PC-3 (cell line): ENCODE data around the gene SLC8A1. TPM values are rescaled to one million over a fixed set of nuclear protein-coding genes. Genes with fewer than 3 reads are reported as not detected.

Source experiments
- ATAC-seq: fragments of 200-7000 bp; cut with Tn5 transposase; 2 replicates; pipeline ENCODE4 v1.9.1; 2020; ENCODE audit warnings: mild to moderate bottlenecking, moderate library complexity
- BruUV-seq: library from RNA; stranded (reverse); fragments of 400-500 nt; replicated peaks from 2 replicates; lab custom pipeline; 2021; lab: Mats Ljungman, UMichigan
- CTCF ChIA-PET: fragments of 300-600 bp; sonication (Branson Sonifier 250); formaldehyde crosslinking; loops from one replicate; lab custom pipeline; 2022; ENCODE audit warnings: antibody characterized with exemption; lab: Charles Lee
- POLR2A ChIA-PET: fragments of 300-600 bp; sonication (Branson Sonifier 250); formaldehyde crosslinking; loops from one replicate; lab custom pipeline; 2022; ENCODE audit warnings: antibody characterized with exemption; ENCODE audit not compliant: unreplicated experiment; lab: Charles Lee
- DNase-seq: peaks from one replicate; pipeline ENCODE4 v3.0.0-alpha.2; 2015
- H2AFZ ChIP-seq: fragments of 300-600 bp; sonication (generic); 2 replicates; pipeline ENCODE4 v1.6.0; 2016; ENCODE audit warnings: antibody characterized with exemption, low read length
- H3F3A ChIP-seq: fragments of 300-600 bp; sonication (generic); one replicate; pipeline ENCODE4 v1.6.0; 2017; ENCODE audit warnings: antibody characterized with exemption, low read length, control low read depth, mild to moderate bottlenecking; ENCODE audit not compliant: unreplicated experiment
- H3K27ac ChIP-seq: fragments of 300-600 bp; sonication (generic); 2 replicates; pipeline ENCODE4 v1.5.1; 2016; ENCODE audit warnings: mild to moderate bottlenecking, low read length
- H3K27me3 ChIP-seq: fragments of 300-600 bp; sonication (generic); 2 replicates; pipeline ENCODE4 v1.6.1; 2016; ENCODE audit warnings: low read length, mixed read lengths
- H3K36me3 ChIP-seq: fragments of 300-600 bp; sonication (generic); 2 replicates; pipeline ENCODE4 v1.6.1; 2016; ENCODE audit warnings: low read depth, mixed run types, low read length, mixed read lengths
- H3K4me1 ChIP-seq: fragments of 300-600 bp; sonication (generic); 2 replicates; pipeline ENCODE4 v1.5.1; 2016; ENCODE audit warnings: low read length; ENCODE audit not compliant: insufficient read depth
- H3K4me2 ChIP-seq: fragments of 300-600 bp; sonication (generic); 2 replicates; pipeline ENCODE4 v1.6.0; 2016; ENCODE audit warnings: low read length
- H3K4me3 ChIP-seq: fragments of 300-600 bp; sonication (generic); 2 replicates; pipeline ENCODE4 v1.5.1; 2016; ENCODE audit warnings: mild to moderate bottlenecking, low read length, mixed read lengths
- H3K79me2 ChIP-seq: fragments of 300-600 bp; sonication (generic); 2 replicates; pipeline ENCODE4 v1.6.1; 2017; ENCODE audit warnings: low read length, mixed read lengths
- H3K9ac ChIP-seq: fragments of 300-600 bp; sonication (generic); 2 replicates; pipeline ENCODE4 v1.6.0; 2016; ENCODE audit warnings: mild to moderate bottlenecking, low read length
- H3K9me2 ChIP-seq: fragments of 300-600 bp; sonication (generic); replicated peaks from 2 replicates; pipeline ENCODE4 v1.6.1; 2016; ENCODE audit warnings: mixed run types, low read length, mixed read lengths
- H3K9me3 ChIP-seq: fragments of 300-600 bp; sonication (generic); 2 replicates; pipeline ENCODE4 v1.6.1; 2016; ENCODE audit warnings: low read length, mixed read lengths
- H4K20me1 ChIP-seq: fragments of 300-600 bp; sonication (generic); 2 replicates; pipeline ENCODE4 v1.6.1; 2016; ENCODE audit warnings: low read length, mixed read lengths
- EZH2 ChIP-seq: fragments of 300-600 bp; sonication (generic); IDR thresholded peaks from one replicate; pipeline ENCODE4 v1.6.1; 2017; ENCODE audit warnings: antibody characterized with exemption, mild to moderate bottlenecking, low read length; ENCODE audit not compliant: unreplicated experiment
- EZH2phosphoT487 ChIP-seq: fragments of 300-600 bp; sonication (generic); IDR thresholded peaks from 2 replicates; pipeline ENCODE4 v1.6.1; 2018; ENCODE audit warnings: mild to moderate bottlenecking, antibody characterized with exemption, low read length, borderline replicate concordance
- intact Hi-C: fragments of 100-400 bp; cut with micrococcal nuclease; formaldehyde crosslinking; loops from 2 replicates; pipeline ENCODE4 v1.9.0; 2023
- total RNA-seq: library from RNA; depleted of rRNA; stranded (reverse); fragments of >200 nt; gene quantifications from 2 replicates; pipeline ENCODE4 v1.2.3, GENCODE V29; 2014
- TF ChIP-seq, protein P1 (sequence below): fragments of 300-600 bp; sonication (generic); conservative IDR thresholded peaks from 2 replicates; pipeline ENCODE4 v1.5.1; 2017; ENCODE audit warnings: antibody characterized with exemption, low read depth, mild to moderate bottlenecking, low read length

SLC8A1 gene
- total RNA-seq, 1 experiment from 2014 or later, result 1.3 TPM

DNA sequence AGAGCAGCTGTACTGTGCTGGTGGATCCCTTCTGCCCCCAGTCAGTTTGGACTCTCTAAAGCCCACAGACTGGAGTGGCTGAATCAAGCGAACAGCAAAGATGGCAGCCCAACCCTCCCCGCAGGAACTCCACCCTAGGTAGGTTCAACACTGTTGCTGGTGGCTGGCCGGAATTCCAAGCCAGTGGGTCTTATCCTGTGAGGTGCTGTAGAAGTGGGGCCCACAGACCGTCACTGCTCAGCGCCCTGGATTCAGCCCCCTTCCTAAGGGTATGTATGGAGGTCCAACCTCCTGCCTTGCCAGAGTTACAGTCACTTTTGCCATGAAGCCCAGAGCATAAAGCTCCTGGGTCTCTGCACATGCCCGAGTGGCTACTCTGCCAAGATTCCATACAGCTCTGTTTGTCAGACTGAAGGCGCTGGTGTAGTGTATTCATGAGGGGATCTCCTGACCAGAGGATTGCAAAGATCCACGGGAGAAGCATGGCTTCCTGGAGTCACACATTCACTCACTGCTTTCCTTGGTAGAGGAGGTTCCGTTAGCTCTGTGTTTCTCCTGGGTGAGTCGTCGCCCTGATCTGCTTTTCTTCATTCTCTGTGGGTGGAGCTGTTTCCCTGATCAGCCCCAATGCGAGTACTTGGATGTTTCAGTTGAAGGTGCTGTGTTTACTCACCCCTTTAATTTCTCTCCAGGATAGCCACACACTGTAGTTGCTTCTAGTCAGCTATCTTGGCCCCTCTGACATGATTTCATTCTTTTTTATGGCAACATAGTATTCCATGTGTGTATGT lies 379.3 kb downstream of the SLC8A1 start:
- ChIA-PET CTCF (interaction anchor here (0.5 kb wide), 1 partner anchor 191 kb away, joined by 4 read pairs; no protein-coding TSS in a partner anchor), POLR2A (no interaction called here)
- Histone ChIP-seq H2AFZ (no peak overlapping the region), H3K27me3 (no peaks in the 10 kb centered on the region), H3K4me2 (no peak overlapping the region), H3K4me3 (no peak overlapping the region), H3K9me2 (no peaks in the 10 kb centered on the region), H4K20me1 (no peaks in the 10 kb centered on the region), H3F3A (no peaks in the 10 kb centered on the region), H3K9ac (no peak overlapping the region), H3K9me3 (no peaks in the 10 kb centered on the region), H3K36me3 (no peaks in the 10 kb centered on the region), H3K27ac (no peak overlapping the region), H3K4me1 (no peaks in the 10 kb centered on the region), H3K79me2 (no peaks in the 10 kb centered on the region)
- intact Hi-C loops, result no loop called here
- no TSS peak for BruUV-seq
- TF ChIP-seq EZH2phosphoT487 (no peak), EZH2 (no peak)
- TF ChIP-seq, protein P1, sequence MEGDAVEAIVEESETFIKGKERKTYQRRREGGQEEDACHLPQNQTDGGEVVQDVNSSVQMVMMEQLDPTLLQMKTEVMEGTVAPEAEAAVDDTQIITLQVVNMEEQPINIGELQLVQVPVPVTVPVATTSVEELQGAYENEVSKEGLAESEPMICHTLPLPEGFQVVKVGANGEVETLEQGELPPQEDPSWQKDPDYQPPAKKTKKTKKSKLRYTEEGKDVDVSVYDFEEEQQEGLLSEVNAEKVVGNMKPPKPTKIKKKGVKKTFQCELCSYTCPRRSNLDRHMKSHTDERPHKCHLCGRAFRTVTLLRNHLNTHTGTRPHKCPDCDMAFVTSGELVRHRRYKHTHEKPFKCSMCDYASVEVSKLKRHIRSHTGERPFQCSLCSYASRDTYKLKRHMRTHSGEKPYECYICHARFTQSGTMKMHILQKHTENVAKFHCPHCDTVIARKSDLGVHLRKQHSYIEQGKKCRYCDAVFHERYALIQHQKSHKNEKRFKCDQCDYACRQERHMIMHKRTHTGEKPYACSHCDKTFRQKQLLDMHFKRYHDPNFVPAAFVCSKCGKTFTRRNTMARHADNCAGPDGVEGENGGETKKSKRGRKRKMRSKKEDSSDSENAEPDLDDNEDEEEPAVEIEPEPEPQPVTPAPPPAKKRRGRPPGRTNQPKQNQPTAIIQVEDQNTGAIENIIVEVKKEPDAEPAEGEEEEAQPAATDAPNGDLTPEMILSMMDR, result no peak
- DNase-seq (no peak), ATAC-seq (no peak)

DNA sequence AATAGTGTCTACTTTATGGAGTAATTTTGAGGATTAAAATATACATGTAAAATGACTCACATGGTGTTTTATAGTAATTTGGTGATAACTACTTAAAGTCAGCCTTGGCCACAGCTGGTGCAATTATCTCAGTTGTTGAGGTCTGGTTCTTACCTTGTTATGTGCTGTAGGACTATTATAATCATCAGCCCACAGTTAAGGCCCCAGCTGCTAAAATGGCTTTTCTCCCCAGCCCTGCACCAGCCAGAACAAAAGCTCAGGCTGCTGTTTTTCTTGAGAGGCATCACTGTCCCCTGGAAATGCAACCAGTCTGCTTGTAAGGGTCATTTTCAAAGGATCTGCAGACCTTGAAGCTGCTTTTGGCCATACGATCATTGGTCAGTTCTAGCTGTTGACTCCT lies 389.5 kb downstream of the SLC8A1 start:
- Histone ChIP-seq H3F3A (no peaks in the 10 kb centered on the region), H3K27me3 (no peaks in the 10 kb centered on the region), H3K4me2 (no peak overlapping the region), H3K27ac (no peak overlapping the region), H3K9me2 (no peaks in the 10 kb centered on the region), H3K4me3 (no peak overlapping the region), H3K79me2 (no peaks in the 10 kb centered on the region), H4K20me1 (no peaks in the 10 kb centered on the region), H3K9me3 (no peaks in the 10 kb centered on the region), H2AFZ (no peak overlapping the region), H3K9ac (no peak overlapping the region), H3K36me3 (no peaks in the 10 kb centered on the region), H3K4me1 (no peaks in the 10 kb centered on the region)
- CTCF ChIA-PET, result no interaction called here
- TF ChIP-seq EZH2 (no peak), EZH2phosphoT487 (no peak)
- TF ChIP-seq, protein P1, result no peak
- DNase-seq, result no peak
- BruUV-seq, result no TSS peak
- POLR2A ChIA-PET, result no interaction called here
- intact Hi-C loops, result no loop called here
- no peak for ATAC-seq

DNA sequence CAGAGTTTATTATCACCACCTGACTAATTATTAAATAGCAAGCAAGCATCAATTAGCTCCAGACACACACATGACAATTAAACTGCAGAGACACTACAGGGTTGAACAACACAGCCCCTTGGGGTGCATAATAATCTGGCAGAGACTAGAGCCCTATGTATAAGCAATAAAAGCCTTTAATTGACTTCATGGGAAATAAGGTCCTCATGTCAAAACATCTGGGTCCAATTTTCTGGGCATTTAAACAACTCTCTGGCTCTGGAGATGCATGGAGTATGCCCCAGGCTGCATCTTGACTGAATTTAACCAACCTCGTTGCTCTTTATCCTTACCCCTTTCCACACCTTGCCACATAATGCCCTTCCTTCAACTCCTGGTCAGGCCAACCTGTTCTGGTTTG lies 402.1 kb downstream of the SLC8A1 start:
- POLR2A ChIA-PET, result no interaction called here
- DNase-seq (no peak), ATAC-seq (no peak)
- H3K36me3 ChIP-seq, result no peaks in the 10 kb centered on the region
- CTCF ChIA-PET, result no interaction called here
- H3F3A ChIP-seq, result no peaks in the 10 kb centered on the region
- no peaks in the 10 kb centered on the region for H4K20me1 ChIP-seq
- intact Hi-C loops, result no loop called here
- no peak overlapping the region for H2AFZ ChIP-seq
- no peak overlapping the region for H3K27ac ChIP-seq
- H3K79me2 ChIP-seq, result no peaks in the 10 kb centered on the region
- H3K9ac ChIP-seq, result no peak overlapping the region
- no peaks in the 10 kb centered on the region for H3K9me2 ChIP-seq
- no peak overlapping the region for H3K4me3 ChIP-seq
- no peak overlapping the region for H3K4me2 ChIP-seq
- no peaks in the 10 kb centered on the region for H3K27me3 ChIP-seq
- H3K9me3 ChIP-seq, result no peaks in the 10 kb centered on the region
- TF ChIP-seq EZH2phosphoT487 (no peak), EZH2 (no peak)
- TF ChIP-seq, protein P1, result no peak
- H3K4me1 ChIP-seq, result no peaks in the 10 kb centered on the region
- no TSS peak for BruUV-seq
